NCI-H1436 treated with DMSO at 0.1 percent for 48 hours (cell line): Measurements from ENCODE around the gene YWHAQ.
"Not testable (repeated sequence)": the region's sequence is repeated elsewhere in the genome, so short reads cannot be mapped to it uniquely, and the experiment has no call there.

ENCODE experiments used
- DNase-seq: peaks from one replicate; lab custom pipeline; 2025; lab: John Stamatoyannopoulos, UW

The YWHAQ gene

DNA sequence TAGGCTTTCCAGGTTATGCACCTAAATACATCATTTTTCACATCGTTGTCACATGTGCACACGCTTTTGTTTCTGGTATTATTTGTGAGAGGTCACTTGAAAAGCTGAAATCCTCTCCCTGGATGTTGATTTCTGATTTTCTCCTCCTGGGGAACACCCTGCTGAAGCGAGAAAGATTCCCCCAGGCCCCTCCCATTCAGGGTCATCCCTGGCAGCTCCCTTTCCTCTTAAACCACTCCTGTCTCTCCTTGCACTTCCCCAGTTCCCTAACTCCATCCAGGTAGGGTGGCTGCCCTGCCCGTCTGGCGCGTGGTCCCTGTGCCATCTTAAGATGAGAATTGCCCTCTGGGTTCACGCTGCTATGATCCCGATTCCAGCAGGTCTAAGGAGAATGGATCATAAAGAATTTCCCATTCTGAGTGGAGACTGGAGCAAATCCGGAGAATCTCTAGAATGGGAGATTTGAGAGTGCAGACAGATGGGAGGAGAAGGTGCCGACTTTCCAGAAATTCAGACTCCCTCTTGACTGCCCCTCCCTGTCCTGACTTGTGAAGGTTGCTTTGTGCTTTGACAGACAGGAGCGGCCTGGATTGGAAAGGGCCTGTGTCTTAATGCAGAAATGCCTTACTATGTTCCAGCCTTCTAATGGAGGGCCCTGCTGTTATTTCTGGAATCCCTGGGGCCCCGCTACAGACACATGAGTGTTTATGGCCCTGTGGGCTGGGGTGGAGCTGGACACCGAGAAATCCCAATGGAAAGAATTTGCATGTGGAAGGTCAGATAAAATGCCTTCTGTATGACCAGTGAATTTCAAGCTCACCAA is 1.3 kb upstream of the YWHAQ start:
- no peak for DNase-seq

DNA sequence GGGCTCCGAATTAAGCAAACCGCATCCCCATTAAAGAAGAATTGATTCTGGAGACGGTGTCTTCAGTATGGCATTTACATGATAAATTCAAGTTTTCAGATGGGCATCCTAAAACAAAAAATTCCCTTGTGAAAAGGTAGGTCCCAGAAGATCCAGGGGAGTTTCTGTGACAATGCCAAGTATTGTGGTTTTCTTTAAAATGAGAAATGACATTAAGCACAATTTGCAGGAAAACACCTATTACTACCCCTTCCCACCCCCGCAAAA is 689 bp upstream of the YWHAQ start:
- DNase-seq, result no peak

DNA sequence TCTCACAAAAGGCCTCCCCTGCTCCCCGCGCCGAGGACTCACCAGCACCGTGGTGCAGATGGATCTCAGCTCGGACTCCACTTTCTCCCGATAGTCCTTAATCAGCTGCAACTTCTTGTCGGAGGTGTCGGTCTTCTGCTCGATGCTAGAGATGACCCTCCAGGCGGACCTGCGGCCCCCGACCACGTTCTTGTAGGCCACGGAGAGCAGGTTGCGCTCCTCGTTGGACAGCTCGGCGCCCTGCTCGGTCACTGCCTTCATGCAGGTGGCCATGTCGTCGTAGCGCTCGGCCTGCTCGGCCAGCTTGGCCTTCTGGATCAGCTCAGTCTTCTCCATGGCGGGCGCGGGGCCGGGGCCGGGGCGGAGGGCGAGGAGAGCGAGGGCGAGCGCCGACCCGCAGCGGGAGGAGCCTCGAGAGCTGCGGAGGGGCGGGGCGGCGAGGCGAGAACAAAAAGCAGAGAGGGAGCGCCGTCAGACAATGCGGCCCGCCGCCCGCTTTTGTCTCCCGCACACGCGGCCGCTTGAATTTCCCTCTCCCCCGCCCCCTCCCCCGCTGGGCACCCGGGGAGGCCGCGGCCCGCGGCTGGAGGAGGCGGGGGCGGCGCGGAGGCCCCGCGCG is 571 bp downstream of the YWHAQ start:
- no peak for DNase-seq

DNA sequence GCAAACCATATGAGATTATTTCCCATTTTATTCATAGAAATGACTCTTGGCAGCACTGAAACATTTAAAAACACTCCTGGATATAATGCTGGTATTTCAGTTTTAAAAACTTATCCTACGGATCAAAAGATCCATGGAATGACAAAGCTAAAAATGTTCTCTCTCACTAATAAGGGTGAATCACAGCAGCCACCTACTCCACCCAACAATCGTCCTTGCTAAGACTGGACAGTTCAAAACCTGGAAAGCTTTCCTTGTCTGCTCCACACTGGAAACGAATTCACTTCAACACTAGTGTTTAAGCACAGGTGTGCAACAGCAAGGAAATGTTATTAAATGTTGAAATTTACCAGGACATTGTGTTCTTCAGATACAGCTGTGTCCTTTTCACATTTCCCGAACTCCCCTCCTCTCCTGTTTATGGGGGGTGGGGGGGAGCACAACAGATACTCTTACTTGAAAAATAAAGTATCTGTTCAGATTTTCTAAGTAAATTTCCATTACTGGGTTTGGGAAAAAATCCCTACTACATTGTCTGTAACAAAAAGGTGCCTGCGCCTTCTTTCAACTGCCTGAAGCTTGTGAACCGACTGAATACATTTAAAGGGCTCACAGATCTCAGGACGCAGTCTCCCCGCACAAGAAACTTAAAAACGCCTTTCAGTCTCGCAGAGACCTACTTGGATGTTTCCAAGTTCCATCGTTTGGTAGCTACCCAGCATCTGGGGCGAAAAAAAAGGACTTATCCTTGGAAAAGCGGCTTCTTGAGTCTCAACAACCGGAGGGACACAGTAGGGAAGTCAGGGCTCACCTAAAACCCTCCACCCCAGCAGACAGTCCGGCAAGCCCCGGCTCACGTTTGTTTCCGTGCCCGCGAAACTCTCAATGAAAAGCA is 1.3 kb downstream of the YWHAQ start:
- DNase-seq, result no peak

DNA sequence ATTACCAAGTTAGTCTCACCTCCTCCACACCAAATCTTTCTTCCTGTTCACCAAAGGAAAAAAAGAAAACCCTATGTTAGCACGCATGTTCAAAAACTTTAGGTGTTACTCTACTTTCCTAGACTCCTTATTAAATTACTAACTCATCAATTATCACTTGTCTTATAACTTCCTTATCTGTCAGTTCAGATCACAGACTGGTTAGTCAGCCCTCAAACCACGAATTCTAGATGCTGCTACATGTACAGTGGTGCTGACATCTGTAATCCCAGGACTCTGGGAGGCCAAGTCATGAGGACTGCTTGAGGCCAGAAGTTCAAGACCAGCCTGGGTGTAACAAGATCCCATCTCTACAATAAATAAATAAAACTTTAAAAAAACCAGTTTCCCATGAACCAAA is 3.5 kb downstream of the YWHAQ start:
- DNase-seq, result no peak

DNA sequence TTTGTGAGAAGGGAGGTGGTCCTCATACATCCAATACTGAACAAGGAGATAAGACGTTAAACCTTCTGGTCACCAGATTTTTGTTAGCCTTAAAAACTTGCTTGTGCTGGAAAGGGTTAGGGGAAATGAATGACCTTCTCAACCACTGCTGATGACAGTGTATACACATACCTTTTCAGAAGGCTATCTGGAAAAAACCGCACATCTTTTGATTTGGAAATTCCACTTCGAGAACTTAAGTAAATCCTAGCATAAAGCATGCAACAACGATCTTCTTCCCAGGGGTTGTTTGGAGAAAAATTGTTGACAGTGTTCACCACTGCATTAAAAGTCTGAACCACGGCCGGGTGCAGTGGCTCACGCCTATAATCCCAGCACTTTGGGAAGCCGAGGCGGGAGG is 7.6 kb downstream of the YWHAQ start:
- no peak for DNase-seq

DNA sequence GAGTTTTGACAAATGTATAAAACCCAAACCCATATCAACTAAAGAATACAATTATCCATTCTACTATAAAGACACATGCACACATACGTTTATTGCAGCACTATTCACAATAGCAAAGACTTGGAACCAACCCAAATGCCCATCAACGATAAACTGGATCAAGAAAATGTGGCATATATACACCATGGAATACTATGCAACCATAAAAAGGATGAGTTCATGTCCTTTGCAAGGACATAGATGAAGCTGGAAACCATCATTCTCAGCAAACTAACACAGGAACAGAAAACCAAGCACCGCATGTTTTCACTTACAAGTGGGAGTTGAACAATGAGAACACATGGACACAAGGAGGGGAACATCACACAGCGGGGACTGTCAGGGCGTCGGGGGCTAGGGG is 9.1 kb downstream of the YWHAQ start:
- not testable (repeated sequence) for DNase-seq

DNA sequence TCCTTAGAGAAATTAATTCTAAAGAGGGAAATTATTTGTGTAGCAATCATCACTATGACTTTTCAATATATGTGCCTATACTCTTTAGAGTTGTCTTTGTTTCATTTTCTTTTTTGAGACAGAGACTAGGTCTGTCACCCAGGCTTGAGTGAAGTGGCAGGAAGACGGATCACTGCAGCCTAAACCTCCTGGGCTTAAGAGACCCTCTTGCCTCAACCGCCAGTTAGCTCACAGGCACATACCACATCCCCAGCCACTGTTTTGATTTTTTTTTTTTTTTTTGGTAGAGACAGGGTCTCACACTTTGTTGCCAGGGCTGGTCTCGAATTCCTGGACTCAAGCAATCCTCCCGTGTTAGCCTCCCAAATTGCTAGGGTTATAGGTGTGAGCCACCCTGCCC is 12.4 kb downstream of the YWHAQ start:
- no peak for DNase-seq

DNA sequence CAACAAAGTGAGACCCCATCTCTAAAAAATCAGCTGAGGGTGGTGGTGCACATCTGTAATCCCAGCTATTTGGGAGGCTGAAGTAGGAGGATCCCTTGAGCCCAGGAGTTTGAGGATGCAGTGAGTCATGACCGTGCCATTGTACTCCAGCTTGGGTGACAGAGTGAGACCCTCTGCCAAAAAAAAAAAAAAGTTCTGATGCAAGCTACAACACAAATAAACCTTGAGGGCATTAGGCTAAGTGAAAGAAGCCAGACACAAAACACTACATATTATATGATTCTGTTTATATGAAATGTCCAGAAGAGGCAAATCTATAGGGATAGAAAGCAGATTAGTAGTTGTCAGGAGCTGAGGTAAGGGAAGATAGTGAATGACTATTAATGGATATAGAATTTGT is 13.0 kb downstream of the YWHAQ start:
- no peak for DNase-seq

DNA sequence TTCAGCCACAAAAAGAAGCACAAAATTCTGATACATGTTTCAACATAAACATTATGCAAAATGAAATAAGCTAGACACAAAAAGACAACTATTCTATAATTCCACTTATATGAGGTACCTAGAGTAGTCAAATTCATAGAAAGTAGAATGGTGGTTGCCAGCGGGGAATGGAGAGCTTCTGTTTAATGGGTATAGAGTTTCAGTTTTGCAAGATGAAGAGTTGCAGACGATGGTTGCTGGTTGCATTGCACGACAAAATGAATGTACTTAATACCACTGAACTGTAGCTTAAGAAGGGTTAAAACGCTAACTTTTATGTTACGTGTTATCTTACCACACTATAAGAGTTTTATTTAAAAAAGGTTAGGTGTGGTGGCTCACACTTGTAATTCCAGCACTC is 13.5 kb downstream of the YWHAQ start:
- no peak for DNase-seq

DNA sequence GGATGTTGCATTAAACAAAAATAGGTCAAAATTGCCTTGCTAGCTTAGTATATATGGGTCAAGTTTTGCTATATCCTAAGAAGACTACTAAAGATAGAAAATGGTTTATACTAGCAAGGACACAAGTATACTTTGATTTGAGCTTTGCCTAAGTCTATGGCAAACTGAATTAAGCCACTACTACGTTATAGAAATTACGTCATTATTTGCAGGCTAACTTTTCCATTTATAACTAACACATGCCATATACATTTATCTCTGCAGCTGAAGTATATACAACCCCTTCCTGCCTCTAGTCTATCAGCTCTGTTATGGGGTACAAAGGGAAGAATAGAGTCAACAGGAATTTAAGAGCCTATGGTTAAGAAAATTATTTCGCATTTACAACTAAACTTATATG is 16.2 kb downstream of the YWHAQ start:
- DNase-seq, result no peak

DNA sequence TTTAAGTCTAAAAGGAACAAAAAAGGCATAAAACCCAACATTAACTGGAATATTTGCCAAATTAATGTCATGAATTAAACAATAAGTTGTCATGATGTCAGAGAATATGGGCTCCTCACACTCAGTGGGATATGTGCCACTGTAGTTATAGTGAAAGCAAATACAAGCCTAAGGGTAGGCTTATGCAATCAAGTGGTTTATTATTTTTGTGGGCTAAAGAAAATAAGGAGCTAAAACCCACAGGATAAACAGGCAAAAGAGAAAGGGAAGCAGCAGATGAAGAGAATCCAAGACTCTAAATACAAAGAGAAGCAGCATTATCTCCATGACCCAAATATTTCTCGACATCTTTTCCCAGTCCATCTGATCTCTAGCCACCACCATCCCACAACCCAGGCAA is 17.5 kb downstream of the YWHAQ start:
- DNase-seq, result no peak

DNA sequence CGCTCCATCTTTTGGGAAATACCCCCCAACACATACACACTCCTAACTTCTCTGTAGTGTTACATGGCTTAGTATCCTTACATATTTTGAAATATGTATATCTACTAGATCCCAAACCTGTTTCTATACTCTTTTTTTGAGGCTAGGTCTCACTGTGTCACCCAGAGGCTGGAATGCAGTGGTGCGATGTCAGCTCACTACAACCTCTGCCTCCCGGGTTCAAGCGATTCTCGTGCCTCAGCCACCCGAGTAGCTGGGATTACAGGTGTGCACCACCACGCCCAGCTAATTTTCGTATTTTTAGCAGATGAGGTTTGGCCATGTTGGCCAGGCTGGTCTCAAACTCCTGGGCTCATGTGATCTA is 19.3 kb downstream of the YWHAQ start:
- not testable (repeated sequence) for DNase-seq

DNA sequence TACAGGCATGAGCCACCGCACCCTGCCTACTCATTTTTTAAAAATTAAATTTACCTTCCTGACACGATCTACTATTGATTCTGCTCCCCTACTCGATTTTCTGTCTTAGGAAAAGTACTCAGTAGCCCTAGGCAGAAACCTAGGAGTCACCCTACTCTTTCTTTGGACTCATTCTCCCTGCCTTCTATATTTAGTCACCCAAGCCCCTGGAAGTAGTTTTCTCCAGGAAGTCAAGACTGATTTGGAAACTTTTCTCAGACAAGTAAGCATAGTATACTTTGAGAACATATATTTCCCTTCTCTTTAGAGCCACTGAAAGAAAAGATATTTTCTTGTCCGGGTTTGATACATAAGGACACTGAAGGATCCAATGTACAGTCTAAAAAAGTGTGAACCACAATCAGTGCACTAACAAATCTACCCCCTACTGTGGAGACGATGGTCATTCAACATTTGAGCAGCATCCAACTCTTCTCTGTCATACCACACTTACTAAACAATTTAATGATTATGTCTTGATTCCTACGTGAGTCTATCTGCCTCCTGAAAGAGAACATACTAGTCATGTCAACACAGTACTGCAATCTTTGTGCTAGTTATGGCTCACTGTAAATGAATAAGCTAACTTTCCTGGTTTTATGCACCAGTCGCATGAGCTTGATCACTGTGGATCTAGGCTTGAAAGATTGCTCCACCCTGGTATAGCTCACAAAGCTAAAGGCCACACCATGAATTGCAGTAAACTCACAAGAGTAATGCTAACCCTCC is 19.8 kb downstream of the YWHAQ start:
- no peak for DNase-seq

DNA sequence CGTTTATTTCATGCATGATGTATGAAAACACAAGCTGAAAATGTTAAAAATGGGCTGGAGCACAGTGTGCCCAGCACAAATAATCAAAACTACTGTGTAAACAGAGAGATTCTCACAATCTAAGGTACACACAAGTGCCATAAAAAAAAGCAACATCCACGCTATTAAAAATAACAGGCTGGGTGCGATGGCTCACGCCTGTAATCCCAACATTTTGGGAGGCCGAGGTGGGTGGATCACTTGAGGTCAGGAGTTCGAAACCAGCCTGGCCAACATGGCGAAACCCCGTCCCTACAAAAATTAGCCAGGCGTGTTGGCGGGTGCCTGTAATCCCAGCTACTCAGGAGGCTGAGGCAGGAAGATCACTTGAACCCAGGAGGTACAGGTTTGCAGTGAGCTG is 22.3 kb downstream of the YWHAQ start:
- DNase-seq, result not testable (repeated sequence)

DNA sequence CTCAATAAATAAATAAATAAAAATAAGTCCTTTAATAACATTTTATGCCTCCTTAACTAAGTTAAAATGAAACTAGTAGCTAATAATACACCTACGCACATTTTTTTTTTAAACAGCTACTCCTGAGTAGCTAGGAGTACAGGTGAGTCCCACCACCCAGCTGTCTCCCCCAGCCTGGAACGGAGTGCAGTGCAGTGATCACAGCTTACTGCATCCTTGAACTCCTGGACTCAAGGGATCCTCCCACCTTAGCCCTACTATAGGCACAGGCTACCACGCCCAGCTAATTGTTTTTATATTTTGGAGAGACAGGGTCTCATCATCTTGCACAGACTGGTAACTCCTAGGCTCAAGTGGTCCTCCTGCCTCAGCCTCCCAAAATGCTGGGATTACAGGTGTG is 28.4 kb downstream of the YWHAQ start:
- DNase-seq, result no peak

DNA sequence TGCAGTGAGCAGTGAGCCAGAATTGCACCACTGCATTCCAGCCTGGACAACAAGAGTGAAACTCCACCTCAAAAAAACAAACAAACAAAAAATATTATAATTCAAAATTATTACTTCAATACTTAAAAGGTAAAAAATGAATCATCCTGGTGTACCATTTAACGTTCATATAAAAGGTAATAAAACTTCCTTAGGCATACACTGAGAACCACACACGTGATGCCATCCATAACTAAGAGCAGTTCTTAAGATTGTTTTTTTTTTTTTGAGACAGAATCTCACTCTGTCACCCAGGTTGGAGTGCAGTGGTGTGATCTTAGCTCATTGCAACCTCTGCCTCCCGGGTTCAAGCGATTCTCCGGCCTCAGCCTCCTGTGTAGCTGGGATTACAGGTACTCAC is 29.4 kb downstream of the YWHAQ start:
- no peak for DNase-seq

DNA sequence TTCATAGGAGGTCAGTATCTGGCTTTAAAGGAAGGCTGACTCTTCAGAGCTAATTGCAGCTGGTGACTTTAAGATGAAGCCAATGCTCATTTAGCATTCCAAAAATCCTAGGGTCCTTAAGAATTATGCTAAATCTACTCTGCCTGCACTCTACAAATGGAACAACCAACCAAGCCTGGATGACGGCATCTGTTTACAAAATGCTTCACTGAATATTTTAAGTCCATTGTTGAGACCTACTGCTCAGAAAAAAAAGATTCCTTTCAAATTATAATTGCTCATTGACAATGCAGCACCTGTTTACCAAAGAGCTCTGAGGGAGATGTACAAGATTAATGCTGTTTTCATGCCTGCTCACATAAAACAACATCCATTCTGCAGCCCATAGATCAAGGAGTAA is 31.4 kb downstream of the YWHAQ start:
- DNase-seq, result no peak

DNA sequence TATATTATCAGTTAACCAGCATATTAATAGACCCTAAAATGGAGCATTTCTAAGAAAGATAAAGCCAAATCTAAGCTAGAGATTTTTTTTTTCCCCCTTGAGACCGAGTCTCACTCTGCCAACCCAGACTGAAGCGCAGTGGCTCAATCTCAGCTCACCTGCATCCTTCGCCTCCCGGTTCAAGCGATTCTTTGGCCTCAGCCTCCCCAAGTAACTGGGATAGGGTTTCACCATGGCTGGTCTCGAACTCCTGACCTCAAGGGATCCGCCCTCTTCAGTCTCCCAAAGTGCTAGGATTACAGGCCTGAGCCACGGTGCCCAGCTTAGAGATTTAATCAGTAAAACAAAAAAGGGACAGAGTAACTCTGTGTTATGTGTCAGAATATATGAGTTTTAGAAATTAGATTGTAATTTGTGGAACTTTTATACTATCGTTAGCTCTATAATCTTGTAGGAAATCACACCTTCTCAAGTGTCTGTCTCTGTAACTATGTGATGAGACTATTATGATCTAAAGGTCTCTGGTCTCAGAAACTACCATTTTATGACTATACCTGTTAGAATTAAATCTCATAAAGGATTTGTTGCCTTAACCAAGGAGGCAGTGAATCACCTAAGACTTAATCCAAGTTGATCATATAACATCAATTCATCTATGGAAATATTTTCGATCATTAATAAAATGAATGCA is 34.0 kb downstream of the YWHAQ start:
- DNase-seq, result no peak

DNA sequence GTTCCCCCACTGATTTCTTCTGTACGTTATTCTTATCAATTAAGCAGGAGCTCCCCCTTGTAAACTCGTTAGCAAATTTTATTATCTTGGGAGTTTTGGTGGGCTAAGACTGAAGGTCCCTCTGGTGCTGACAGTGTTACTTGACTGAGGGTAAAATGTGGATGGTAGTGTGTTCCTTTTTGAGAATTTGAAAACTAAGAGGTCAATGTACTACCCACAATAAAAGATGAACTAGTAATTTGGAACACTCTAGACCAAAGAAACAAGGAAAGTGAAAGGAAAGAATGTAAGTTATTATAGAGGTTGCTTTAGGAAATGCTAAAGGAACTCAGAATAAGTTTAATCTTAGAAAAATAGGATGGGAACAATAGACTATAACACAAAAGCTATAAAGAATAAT is 35.1 kb downstream of the YWHAQ start:
- DNase-seq, result no peak

DNA sequence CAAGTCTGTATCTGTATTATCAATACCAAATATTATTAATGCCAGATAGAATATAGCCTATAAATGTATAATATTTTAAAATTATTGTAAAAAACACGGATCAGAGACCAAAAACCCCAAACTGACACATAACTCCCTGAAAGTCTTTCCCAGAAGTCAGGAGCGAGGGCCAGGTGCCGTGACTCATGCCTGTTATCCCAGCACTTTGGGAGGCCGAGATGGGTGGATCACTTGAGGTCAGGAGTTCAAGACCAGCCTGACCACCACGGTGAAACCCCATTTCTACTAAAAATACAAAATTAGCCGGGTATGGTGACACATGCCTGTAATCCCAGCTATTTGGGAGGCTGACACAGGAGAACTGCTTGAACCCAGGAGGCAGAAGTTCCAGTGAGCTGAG is 35.5 kb downstream of the YWHAQ start:
- not testable (repeated sequence) for DNase-seq
